ENCODE measurements around the gene KRTAP12-3. TPM values are rescaled to one million over a fixed set of nuclear protein-coding genes. Genes with fewer than 3 reads are reported as not detected.
"Not testable (repeated sequence)": the region's sequence is repeated elsewhere in the genome, so short reads cannot be mapped to it uniquely, and the experiment has no call there.

KRTAP12-3 gene
- total RNA-seq, 1 donor from 2014 or later, result not detected

DNA sequence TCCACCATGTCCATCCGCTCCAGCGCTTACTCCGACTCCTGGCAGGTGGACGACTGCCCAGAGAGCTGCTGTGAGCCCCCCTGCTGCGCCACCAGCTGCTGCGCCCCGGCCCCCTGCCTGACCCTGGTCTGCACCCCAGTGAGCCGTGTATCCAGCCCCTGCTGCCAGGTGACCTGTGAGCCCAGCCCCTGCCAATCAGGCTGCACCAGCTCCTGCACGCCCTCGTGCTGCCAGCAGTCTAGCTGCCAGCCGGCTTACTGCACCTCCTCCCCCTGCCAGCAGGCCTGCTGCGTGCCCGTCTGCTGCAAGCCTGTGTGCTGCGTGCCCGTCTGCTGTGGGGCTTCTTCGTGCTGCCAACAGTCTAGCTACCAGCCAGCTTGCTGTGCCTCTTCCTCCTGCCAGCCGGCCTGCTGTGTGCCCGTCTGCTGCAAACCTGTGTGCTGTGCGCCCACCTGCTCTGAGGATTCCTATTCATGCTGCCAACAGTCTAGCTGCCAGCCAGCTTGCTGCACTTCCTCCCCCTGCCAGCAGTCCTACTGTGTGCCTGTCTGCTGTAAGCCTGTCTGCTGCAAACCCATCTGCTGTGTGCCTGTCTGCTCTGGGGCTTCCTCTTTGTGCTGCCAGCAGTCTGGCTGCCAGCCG, 30.4 kb upstream of the KRTAP12-3 start:
- not testable (repeated sequence) for DNase-seq

DNA sequence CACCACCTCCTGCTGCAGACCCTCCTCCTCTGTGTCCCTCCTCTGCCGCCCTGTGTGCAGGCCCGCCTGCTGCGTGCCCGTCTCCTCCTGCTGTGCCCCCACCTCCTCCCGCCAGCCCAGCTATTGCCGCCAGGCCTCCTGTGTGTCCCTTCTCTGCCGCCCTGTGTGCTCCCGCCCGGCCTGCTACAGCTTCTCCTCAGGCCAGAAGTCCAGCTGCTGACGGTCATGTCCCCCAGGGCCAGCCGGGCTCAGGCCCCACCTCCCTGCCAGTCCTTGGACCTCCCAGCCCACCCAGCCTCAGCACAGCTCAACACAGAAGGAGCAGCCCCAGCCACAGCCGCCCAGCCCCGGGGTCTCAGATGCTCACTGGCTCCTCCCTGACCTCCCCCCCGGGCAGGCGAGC, 29.9 kb upstream of the KRTAP12-3 start:
- not testable (repeated sequence) for DNase-seq

DNA sequence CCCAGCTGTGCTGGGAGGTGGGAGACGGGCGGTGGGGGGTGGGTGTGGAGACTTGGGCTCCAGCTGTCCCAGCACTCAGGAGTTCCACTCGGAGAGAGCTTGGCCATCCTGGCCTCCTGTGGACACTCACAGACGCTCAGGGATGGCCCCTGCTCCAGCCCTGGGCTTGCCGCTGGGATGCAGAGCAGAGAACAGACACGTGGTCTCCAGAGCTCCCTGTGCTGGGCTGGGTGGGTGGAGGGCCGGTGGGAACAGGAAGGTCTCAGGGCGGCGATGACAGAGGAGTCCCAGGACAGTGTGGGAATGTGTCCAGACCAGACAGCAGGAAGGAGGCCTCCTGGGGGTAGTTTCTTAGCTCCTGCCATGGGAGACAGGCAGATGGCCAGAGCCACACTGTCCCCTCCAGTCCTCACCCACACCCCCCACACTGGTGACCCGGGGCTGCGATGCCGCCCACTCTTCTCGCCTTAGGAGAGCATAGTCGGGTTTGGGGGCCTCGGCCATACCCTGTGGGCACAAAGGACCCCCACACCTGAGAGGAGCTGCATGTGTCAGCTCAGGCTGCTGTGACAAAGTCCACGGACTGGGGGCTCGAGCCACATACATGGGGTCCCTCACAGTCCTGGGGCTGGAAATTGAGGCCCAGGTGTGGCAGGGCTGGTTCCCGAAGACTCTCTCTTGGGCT, 28.9 kb upstream of the KRTAP12-3 start:
- no peak for DNase-seq

DNA sequence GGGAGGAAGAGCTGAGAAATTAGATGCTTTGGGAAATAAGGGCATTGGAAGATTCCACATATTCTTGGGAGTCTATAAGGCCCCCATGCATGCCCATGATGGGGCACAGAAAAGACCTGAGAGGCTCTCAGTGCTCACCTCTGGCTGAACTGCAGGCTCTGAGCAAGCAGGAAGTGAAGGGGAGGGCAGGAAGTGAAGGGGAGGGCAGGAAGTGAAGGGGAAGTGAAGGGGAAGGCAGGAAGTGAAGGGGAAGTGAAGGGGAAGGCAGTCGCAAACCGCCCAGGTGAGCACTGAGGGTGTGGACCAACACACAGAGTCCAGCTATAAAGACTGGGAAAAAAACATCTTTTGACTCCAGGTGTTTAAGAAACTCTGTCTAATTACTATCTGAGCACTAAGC, 27.3 kb upstream of the KRTAP12-3 start:
- DNase-seq, result no peak

DNA sequence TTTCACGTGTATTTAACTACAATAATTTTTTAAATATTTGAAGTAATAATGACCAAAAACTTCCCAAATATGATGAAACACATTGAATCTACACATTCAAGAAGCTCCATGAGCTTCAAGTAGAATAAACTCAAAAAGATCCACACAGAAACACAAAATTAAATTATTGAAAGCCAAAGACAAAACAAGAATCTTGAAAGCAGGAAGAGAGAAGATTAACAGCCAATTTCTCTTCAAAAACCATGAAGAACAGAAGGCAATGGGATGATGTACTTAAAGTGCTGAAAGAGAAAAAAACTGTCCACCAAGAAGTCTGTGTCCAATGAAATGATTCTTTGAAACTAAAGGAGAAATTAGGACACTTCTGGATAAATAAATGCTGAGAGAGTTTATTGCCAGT, 25.7 kb upstream of the KRTAP12-3 start:
- DNase-seq, result no peak

DNA sequence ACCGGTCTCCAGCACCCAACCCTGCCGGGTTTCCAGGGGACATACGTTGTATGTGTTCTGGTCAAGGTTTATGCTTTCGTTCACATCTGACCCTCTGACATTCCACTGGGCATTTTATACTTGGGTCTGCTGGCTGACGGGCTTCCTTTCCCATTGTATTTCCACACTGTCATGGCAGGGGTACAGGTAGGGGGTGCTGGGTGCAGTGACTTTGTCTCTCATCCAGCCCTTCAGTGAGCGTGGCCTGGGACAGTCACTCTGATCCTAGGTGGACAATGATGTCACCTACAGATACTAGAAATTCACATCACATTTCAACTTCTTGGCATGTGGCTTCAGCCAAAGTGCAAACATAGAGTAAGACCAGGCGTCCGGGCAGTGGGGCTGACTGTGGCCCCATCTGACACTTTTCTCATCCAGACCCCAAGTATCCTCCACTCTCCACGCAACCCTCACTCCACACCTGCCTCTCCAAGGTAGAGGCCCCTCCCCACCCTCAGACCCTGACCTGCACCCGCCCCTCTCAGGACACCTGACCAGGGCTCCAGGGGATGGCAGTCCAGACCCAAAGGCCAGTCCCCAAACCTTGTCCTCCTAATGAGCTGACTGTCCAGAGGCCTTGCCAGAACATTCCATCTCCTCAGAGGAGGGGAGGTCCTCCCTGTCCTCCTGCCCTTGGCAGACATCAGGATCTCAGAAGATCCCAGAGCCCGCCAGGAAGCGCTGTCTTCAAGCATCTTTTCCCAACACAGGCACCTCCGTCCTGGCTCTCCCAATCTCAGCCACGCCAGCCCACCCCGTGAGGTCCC, 21.3 kb upstream of the KRTAP12-3 start:
- DNase-seq, result no peak

DNA sequence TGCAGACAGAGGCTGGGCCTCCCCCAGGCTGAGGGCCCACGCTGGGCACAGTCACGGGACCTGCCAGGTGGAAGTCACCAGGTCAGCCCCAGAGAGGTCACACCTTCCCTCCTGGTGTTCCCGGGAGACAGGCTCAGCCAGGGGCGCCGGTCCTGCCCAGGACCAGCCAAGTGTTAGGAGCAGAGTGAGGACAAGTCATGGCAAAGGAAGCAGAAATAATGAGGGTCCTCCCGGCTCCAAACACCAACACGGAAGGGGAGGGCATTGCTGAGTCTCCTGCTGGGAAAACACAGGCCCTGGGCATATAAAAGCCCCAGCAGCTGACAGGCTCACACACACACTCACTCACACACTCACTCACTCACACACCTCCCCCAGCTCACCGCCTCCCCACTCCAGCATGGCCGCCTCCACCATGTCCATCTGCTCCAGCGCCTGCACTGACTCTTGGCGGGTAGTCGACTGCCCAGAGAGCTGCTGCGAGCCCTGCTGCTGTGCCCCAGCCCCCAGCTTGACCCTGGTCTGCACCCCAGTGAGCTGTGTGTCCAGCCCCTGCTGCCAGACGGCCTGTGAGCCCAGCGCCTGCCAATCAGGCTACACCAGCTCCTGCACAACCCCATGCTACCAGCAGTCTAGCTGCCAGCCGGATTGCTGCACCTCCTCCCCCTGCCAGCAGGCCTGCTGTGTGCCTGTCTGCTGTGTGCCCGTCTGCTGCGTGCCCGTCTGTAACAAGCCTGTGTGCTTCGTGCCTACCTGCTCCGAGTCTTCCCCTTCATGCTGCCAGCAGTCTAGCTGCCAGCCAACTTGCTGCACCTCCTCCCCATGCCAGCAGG, 20.5 kb upstream of the KRTAP12-3 start, which contains the start of gene KRTAP10-10:
Gene KRTAP10-10, plus strand, starts transcription at position 339 of the 833 bp plus-strand sequence. Its CDS starts 62 bp downstream, at position 401.
- DNase-seq, result no peak

DNA sequence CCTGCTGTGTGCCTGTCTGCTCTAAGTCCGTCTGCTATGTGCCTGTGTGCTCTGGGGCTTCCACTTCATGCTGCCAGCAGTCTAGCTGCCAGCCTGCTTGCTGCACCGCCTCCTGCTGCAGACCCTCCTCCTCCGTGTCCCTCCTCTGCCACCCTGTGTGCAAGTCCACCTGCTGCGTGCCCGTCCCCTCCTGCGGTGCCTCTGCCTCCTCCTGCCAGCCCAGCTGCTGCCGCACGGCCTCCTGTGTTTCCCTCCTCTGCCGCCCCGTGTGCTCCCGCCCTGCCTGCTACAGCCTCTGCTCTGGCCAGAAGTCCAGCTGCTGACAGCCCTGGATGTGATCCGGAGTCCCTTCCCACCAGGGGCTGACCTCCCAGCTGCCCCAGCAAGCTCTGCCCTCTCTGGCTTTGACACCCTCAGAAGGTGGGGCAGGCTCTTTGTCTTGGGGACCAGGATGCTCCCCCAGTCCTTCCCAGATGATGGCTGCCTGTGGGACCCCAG, 19.8 kb upstream of the KRTAP12-3 start:
- not testable (repeated sequence) for DNase-seq

DNA sequence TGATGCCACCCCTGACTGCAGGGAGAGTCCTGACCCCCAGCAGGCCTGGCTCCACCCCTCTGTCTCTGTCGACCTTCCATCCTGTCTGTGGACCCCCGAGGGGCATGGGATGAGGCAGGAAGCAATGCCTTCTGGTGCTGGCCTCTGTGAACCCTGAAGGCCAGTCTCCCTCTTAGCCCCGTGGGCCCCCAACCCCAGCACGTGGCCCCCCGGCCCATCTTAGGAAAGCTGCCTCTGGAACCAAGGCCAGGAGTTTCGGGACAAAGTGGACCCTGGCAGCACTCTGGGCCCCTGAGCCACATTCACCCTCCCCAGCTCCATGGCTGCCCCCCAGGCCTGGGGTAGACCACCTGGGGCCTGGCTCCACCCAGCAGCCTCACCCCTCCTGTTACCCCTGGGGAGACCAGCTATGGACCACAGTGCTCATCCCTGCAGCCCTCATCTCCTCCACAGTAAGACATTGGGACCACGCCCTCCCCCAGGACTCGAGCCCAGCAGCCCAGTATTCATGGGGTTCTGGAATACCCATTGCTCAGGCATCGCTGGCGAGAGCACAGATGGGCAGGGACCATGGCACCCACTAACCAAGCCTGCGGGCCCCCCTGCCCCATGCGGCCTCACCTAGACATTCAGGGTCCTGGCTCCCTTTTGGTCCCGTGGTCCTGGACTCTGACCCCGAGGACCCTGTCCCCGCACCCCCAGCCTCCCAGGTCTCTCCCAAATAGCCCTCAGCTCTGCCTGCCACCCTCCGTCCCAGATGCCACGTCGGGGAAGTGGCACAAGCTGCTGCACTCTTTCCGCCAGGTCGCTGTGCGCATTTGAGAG, 19.0 kb upstream of the KRTAP12-3 start:
- not testable (repeated sequence) for DNase-seq

DNA sequence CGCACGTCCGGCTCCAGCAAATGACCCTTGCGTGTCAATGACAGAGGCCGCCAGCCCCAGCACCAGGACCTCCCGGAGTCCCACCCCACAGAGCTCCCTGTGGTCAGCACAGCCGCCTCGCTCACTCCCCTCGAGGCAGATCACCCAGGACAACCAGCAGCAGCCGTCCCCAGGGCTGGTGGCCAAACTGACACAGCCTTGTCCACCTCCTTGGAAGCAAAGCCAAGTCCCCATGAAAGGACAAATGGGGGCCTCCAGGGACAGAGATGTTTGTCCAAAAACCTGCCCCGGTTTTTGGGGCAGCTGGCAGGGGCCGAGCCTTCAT, 18.4 kb upstream of the KRTAP12-3 start:
- DNase-seq, result no peak

DNA sequence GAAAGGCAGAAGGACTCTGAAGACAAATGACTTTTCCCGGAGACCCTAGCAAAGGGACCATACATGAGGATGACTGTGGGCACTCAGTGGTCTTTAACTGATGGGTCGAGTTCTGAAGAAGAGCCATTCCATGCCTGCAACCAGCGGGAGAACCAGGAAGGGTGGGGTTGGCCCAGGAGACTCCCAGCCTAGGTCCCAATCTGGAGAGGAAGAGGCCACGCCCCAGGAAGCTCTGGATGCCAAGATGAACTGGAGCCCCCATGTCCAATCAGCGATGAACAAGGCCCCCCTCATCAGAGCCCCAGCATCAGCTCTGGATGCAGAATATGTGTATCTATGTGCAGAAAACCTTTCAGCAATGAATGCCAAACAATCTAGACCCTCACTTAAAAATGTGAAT, 17.0 kb upstream of the KRTAP12-3 start:
- DNase-seq, result no peak

DNA sequence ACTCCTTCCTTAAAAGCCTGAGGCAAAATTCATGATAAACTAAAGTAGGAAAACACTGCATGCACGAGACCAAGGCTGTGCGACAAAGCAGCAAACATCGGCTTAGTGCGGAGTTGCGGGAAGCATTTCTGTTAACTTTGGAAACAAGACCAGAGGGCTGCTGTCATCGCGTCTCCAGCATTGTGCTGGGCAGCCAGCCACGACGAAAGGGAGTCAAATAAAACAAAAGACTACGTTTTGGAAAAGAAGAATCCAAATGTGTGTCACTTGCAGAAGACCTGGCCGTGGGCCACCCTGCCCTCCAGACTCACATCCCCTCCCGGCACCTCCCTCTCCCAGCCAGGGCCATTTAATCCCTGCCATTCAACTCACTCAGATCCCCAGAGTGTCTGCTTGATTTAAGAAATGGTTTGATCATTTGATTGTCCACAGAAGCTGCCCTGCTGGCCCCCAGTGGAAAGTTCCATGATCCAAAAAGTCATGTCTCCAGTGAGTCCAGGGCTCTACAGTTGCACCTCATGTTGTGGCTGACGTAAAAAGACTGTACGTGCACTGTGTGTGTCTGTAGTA, 13.9 kb upstream of the KRTAP12-3 start:
- peak; percentile 22 for DNase-seq

DNA sequence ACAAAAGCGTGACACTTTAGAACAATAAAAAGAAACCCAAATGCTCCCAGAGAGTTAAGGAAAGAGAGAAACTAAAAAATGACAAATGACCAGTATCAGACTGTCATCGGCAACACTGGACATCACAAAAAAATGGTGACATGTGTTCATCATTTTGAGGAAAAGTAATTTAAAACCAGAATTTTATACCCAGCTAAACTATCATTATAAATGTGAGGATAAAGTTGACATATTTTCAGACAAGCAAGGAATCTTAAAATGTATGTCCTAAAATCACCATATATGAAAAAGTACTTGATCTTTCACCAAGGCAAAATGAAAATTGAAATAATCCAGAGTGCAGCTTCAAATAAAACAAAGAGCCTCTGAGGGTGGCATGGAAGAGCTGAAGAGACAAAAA, 12.9 kb upstream of the KRTAP12-3 start:
- no peak for DNase-seq

DNA sequence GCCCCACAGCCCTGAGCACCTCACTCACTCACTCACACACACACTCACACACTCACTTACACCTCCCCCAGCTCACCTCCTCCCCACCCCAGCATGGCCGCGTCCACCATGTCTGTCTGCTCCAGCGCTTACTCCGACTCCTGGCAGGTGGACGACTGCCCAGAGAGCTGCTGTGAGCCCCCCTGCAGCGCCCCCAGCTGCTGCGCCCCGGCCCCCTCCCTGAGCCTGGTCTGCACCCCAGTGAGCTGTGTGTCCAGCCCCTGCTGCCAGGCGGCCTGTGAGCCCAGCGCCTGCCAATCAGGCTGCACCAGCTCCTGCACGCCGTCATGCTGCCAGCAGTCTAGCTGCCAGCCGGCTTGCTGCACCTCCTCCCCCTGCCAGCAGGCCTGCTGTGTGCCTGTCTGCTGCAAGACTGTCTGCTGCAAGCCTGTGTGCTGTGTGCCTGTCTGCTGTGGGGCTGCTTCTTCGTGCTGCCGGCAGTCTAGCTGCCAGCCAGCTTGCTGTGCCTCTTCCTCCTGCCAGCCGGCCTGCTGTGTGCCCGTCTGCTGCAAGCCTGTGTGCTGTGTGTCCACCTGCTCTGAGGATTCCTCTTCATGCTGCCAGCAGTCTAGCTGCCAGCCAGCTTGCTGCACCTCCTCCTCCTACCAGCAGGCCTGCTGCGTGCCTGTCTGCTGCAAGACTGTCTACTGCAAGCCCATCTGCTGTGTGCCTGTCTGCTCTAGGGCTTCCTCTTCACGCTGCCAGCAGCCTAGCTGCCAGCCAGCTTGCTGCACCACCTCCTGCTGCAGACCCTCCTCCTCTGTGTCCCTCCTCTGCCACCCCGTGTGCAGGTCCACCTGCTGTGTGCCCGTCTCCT, 11.1 kb upstream of the KRTAP12-3 start, which contains the start of gene KRTAP10-11:
Gene KRTAP10-11, plus strand, starts transcription at position 49 of the 856 bp plus-strand sequence. Its CDS starts 45 bp downstream, at position 94.
- DNase-seq, result not testable (repeated sequence)

DNA sequence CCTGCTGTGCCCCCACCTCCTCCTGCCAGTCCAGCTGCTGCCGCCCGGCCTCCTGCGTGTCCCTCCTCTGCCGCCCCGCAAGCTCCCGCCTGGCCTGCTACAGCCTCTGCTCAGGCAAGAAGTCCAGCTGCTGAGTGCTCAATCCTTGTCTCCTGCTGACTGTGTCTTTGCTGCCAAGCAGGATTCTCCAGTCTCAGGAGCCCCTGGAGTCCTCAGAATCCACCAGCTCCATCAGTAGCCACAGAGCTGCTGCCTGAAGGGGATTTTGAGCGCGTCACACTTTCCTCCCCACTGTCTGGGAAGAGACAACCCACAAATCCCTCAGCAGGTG, 10.5 kb upstream of the KRTAP12-3 start:
- peak; percentile 63 for DNase-seq

DNA sequence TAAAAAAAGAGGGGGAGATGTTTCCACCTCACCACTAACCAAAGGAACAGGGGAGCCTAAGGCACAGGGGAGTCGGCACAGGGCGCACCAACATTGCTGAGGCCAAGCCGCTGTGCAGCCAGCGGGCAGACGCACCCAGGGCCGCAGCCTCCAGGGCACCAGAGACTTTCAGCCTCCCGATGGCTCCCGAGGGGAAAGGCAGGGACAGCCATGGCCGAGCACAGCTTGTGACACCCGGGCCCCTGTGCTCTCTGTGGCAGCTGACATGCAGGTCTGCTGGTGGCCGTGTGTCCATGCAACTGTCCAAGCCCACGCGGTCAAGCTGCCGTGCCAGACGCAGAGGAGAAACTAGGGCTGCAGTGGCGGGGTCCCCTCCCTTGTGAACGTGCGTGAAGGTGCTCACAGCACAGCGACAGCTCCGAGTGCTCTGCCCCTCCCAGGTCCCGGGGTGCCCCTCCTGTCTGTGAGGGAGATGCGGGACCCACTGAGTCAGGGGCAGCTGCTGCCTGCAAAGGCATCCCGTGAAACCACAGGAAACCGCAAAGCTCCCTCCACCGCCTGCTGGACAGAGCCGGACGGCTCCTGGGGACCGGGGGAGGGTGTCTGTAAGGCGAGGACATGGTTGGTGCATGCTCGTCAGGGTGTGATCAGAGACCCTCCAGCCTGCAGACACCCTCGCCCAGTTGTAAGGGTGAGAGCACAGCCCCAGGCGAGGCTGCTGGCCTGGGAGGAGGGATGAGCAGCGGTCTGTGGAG, 9.0 kb upstream of the KRTAP12-3 start:
- DNase-seq, result no peak

DNA sequence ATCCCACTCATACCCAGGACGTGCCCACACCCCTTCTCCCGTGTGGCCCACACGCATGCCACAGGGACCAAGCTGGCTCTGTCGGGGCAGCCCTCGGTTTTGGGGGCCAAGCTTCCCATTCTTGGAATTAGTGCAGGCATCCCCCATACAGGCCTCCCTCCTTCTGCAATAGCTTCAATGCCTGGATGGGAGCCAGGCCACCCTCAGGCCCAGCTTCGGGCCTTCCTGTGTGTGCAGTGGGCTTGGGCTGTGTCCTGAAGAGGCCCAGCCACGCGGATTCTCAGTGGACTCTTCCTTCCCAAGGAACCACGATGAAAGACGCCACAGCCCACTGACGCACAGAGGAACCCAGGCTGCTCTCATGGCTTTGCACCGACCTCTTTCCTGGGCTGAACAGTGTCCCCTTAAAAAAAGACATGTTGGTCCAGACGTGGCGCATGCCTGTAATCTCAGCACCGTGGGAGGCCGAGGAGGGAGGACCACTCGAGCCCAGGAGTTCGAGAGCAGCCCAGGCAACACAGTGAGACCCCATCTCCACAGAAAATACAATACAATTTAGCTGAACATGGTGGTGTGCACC, 8.1 kb upstream of the KRTAP12-3 start:
- no peak for DNase-seq

DNA sequence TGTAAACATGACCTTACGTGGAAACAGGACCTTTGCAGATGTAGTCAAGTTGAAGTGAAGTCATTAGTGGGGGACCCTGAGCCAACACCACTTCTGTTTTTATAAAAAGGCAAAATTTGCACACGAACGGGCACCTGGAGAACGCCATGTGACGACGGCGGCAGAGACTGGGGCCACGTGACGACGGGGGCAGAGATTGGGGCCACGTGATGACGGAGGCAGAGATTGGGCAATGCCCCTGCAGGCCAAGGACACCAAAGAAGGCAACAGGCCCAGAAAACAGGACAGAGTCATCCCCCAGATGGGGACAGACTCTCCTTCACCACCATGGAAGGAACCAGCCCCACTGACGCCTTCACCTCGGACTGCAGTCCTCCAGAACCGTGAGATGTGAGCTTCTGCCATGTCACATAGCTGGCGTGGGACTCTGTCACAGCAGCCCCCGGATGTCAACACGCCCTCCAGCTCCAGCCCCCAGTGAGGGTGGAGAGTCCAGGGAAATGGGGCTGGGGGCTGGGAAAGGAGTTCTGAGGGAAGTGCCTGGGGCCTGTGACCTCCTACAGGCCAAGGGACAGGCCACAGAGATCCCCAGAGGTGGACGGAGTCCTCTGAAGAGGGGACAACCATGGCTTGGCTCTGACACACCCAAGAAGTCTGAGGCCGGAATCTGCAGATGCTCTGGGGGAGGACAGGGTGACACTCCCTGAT, 7.3 kb upstream of the KRTAP12-3 start:
- no peak for DNase-seq
